ENCODE measurements around the gene SHISA5. TPM values are rescaled to one million over a fixed set of nuclear protein-coding genes. Genes with fewer than 3 reads are reported as not detected.

The SHISA5 gene
- total RNA-seq, 1 donor from 2014 or later, result 333 TPM

DNA sequence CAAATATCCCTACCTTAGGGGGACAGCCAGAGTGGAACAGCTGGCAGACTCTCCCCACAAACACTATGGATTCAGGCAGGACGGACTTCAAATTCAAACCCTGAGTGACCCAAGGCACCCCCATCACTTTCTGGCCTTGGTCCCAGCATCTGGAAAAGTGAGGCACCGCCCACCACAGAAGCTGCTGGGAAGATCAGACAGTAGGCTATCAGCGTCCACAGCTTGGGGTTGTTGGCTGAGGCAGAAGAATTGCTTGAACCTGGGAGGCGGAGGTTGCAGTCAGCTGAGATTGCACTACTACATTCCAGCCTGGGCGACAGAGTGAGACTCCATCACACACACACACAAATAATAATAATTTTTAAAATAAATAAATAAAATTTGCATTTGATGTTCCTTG, 44.2 kb upstream of the SHISA5 start:
- H3K36me3 Mint-ChIP-seq (ENCODE audit: low read depth, unreplicated experiment), result peaks cover 40% of the 10 kb centered on the region

DNA sequence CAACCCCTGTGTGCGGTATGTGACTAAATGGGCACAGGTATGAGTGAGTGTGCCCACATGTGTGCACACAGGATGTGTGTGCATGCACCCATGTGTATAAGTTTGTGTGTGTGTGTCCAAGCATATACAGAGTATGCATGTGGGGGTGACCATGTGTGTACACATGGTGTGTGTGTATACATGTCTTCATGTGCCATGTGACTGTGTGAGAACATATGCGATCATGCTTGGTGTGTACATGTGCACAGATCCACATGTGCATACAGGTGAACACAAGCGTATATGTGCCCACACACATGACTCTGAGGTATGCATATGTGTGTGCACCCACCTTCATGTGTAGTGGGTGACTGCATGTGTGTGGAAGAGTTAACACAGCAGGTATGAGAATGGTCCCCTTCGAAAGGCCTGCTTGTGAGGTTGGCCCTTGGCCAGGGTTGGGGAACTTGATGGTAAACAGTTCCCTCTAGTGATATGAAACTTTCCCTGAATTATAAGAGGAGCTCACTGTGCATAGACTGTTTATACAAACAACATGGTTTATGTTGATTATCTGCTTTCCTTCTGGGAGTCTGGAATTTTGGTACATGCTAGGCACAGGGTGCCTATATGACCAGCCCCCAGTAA, 42.3 kb upstream of the SHISA5 start:
- peaks cover 3% of the 10 kb centered on the region for H4K20me1 ChIP-seq (ENCODE audit: insufficient read depth, low read length)
- Mint-ChIP-seq H3K36me3 (ENCODE audit: low read depth, unreplicated experiment) (peaks cover 44% of the 10 kb centered on the region), H3K27me3 (ENCODE audit: low read depth, unreplicated experiment) (no peaks in the 10 kb centered on the region), H3K9me3 (ENCODE audit: unreplicated experiment) (no peaks in the 10 kb centered on the region), H3K27ac (ENCODE audit: unreplicated experiment) (no peak overlapping the region), H3K4me1 (ENCODE audit: low read depth, unreplicated experiment) (no peaks in the 10 kb centered on the region), H3K4me3 (ENCODE audit: unreplicated experiment) (no peak overlapping the region)
- H2AFZ ChIP-seq (ENCODE audit: low read depth, low read length), result no peak overlapping the region
- FAIRE-seq, result no peak
- no peak overlapping the region for H3K9ac ChIP-seq (ENCODE audit: low read length)
- no peaks in the 10 kb centered on the region for H3K9me3 ChIP-seq (ENCODE audit: insufficient read depth, low read depth, low read length)
- no peaks in the 10 kb centered on the region for H3K4me1 ChIP-seq (ENCODE audit: insufficient read depth, low read length)
- no peak for TF ChIP-seq EZH2 (IDR thresholded peaks at IDR 0.05; ENCODE audit: insufficient read depth, low read length)
- H3K27ac ChIP-seq (ENCODE audit: low read depth, low read length), result no peak overlapping the region
- no peak overlapping the region for H3K4me3 ChIP-seq (ENCODE audit: insufficient read depth, low read depth, low read length)
- DNase-seq (ENCODE audit: low read depth), result no peak
- no peaks in the 10 kb centered on the region for H3K27me3 ChIP-seq (ENCODE audit: insufficient read depth, low read length)
- H3K79me2 ChIP-seq (ENCODE audit: insufficient read depth, low read length), result no peaks in the 10 kb centered on the region
- peaks cover 12% of the 10 kb centered on the region for H3K36me3 ChIP-seq (ENCODE audit: insufficient read depth, low read length)
- H3K4me2 ChIP-seq (ENCODE audit: low read length), result no peak overlapping the region

More for the DNA sequence above, 44.2 kb upstream of the SHISA5 start:
- Histone ChIP-seq H3K9ac (ENCODE audit: low read length) (no peak overlapping the region), H3K27ac (ENCODE audit: low read depth, low read length) (no peak overlapping the region), H3K9me3 (ENCODE audit: insufficient read depth, low read depth, low read length) (no peaks in the 10 kb centered on the region), H4K20me1 (ENCODE audit: insufficient read depth, low read length) (peaks cover 3% of the 10 kb centered on the region), H3K4me1 (ENCODE audit: insufficient read depth, low read length) (no peaks in the 10 kb centered on the region), H3K4me3 (ENCODE audit: insufficient read depth, low read depth, low read length) (no peak overlapping the region), H3K27me3 (ENCODE audit: insufficient read depth, low read length) (no peaks in the 10 kb centered on the region), H3K4me2 (ENCODE audit: low read length) (no peak overlapping the region), H3K36me3 (ENCODE audit: insufficient read depth, low read length) (peaks cover 12% of the 10 kb centered on the region), H3K79me2 (ENCODE audit: insufficient read depth, low read length) (no peaks in the 10 kb centered on the region), H2AFZ (ENCODE audit: low read depth, low read length) (no peak overlapping the region)
- FAIRE-seq, result no peak
- Mint-ChIP-seq H3K4me3 (ENCODE audit: unreplicated experiment) (no peak overlapping the region), H3K27ac (ENCODE audit: unreplicated experiment) (no peak overlapping the region), H3K9me3 (ENCODE audit: unreplicated experiment) (no peaks in the 10 kb centered on the region), H3K27me3 (ENCODE audit: low read depth, unreplicated experiment) (no peaks in the 10 kb centered on the region), H3K4me1 (ENCODE audit: low read depth, unreplicated experiment) (peaks cover 3% of the 10 kb centered on the region)
- no peak for DNase-seq (ENCODE audit: low read depth)
- no peak for TF ChIP-seq EZH2 (IDR thresholded peaks at IDR 0.05; ENCODE audit: insufficient read depth, low read length)
- TF ChIP-seq, protein P1, sequence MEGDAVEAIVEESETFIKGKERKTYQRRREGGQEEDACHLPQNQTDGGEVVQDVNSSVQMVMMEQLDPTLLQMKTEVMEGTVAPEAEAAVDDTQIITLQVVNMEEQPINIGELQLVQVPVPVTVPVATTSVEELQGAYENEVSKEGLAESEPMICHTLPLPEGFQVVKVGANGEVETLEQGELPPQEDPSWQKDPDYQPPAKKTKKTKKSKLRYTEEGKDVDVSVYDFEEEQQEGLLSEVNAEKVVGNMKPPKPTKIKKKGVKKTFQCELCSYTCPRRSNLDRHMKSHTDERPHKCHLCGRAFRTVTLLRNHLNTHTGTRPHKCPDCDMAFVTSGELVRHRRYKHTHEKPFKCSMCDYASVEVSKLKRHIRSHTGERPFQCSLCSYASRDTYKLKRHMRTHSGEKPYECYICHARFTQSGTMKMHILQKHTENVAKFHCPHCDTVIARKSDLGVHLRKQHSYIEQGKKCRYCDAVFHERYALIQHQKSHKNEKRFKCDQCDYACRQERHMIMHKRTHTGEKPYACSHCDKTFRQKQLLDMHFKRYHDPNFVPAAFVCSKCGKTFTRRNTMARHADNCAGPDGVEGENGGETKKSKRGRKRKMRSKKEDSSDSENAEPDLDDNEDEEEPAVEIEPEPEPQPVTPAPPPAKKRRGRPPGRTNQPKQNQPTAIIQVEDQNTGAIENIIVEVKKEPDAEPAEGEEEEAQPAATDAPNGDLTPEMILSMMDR (IDR thresholded peaks at IDR 0.05; ENCODE audit: insufficient read depth, low read depth, low read length), result no peak

DNA sequence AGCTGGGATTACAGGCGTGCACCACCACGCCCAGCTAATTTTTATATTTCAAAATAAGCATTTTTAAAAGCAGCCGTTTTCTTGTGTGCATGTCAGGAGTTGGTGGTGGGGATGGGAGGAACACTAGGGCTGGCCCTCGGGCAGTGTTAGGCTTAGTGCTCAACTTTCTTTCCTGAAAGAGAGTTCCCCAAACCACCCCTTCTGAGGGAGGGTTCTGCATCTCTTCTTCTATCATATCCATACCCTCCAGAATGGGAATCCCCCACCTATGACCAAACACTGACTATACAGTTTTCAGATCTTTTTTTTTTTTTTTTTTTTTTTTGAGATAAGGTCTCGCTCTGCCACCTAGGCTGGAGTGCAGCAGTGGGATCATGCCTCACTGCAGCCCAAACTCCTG, 40.2 kb upstream of the SHISA5 start:
- peaks cover 39% of the 10 kb centered on the region for H3K36me3 Mint-ChIP-seq (ENCODE audit: low read depth, unreplicated experiment)
- no peak for FAIRE-seq
- no peaks in the 10 kb centered on the region for H3K9me3 Mint-ChIP-seq (ENCODE audit: unreplicated experiment)

More for the DNA sequence above, 40.2 kb upstream of the SHISA5 start:
- TF ChIP-seq, protein P1 (IDR thresholded peaks at IDR 0.05; ENCODE audit: insufficient read depth, low read depth, low read length), result no peak
- TF ChIP-seq EZH2 (IDR thresholded peaks at IDR 0.05; ENCODE audit: insufficient read depth, low read length), result no peak
- no peak overlapping the region for H2AFZ ChIP-seq (ENCODE audit: low read depth, low read length)
- Mint-ChIP-seq H3K27ac (ENCODE audit: unreplicated experiment) (no peak overlapping the region), H3K4me3 (ENCODE audit: unreplicated experiment) (no peak overlapping the region), H3K27me3 (ENCODE audit: low read depth, unreplicated experiment) (no peaks in the 10 kb centered on the region), H3K4me1 (ENCODE audit: low read depth, unreplicated experiment) (no peaks in the 10 kb centered on the region)
- no peak overlapping the region for H3K27ac ChIP-seq (ENCODE audit: low read depth, low read length)
- no peak overlapping the region for H3K4me2 ChIP-seq (ENCODE audit: low read length)
- H3K4me1 ChIP-seq (ENCODE audit: insufficient read depth, low read length), result no peaks in the 10 kb centered on the region
- H3K9me3 ChIP-seq (ENCODE audit: insufficient read depth, low read depth, low read length), result no peaks in the 10 kb centered on the region
- H3K9ac ChIP-seq (ENCODE audit: low read length), result no peak overlapping the region
- H3K79me2 ChIP-seq (ENCODE audit: insufficient read depth, low read length), result no peaks in the 10 kb centered on the region
- H3K36me3 ChIP-seq (ENCODE audit: insufficient read depth, low read length), result peaks cover 12% of the 10 kb centered on the region
- no peak overlapping the region for H3K4me3 ChIP-seq (ENCODE audit: insufficient read depth, low read depth, low read length)
- no peaks in the 10 kb centered on the region for H3K27me3 ChIP-seq (ENCODE audit: insufficient read depth, low read length)
- no peaks in the 10 kb centered on the region for H4K20me1 ChIP-seq (ENCODE audit: insufficient read depth, low read length)
- DNase-seq (ENCODE audit: low read depth), result no peak

All from astrocyte (in vitro differentiated cells and primary cell).